ENCODE data around the gene DYRK3.

DNA sequence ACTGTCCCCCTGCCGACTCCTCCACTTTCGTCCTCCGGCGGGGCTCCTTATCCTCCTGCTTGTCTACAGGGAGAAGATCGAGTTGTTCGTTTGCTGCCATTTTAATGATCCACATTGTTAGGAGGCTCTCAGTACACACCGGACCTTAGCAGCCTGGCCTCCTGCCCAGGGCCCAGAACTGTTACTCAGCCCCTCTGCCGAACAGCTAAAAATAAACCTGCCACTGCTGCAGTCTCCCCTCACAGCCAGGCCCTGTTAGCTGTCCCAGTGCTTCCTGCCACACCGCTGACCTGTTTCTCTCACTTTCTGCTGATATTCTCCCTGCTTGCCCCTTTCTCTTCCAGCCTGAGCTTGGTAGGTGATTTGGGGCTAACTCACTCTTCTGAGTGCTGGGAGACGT is 57.7 kb downstream of the DYRK3 start:
- TF ChIP-seq, protein P1, sequence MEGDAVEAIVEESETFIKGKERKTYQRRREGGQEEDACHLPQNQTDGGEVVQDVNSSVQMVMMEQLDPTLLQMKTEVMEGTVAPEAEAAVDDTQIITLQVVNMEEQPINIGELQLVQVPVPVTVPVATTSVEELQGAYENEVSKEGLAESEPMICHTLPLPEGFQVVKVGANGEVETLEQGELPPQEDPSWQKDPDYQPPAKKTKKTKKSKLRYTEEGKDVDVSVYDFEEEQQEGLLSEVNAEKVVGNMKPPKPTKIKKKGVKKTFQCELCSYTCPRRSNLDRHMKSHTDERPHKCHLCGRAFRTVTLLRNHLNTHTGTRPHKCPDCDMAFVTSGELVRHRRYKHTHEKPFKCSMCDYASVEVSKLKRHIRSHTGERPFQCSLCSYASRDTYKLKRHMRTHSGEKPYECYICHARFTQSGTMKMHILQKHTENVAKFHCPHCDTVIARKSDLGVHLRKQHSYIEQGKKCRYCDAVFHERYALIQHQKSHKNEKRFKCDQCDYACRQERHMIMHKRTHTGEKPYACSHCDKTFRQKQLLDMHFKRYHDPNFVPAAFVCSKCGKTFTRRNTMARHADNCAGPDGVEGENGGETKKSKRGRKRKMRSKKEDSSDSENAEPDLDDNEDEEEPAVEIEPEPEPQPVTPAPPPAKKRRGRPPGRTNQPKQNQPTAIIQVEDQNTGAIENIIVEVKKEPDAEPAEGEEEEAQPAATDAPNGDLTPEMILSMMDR (conservative IDR thresholded peaks at IDR 0.05; ENCODE audit: low read length): no peak
- TF ChIP-seq EZH2phosphoT487 (IDR thresholded peaks at IDR 0.05; ENCODE audit: borderline replicate concordance, low read depth, low read length): no peak

Data from OCI-LY7 (cell line).